HCT116 (cell line): ENCODE measurements around the gene GIN1. TPM values are rescaled to one million over a fixed set of nuclear protein-coding genes. Genes with fewer than 3 reads are reported as not detected.
"Not testable (repeated sequence)": the region's sequence is repeated elsewhere in the genome, so short reads cannot be mapped to it uniquely, and the experiment has no call there.

Source experiments
- ATAC-seq: fragments of 200-7000 bp; cut with Tn5 transposase; 2 replicates; pipeline ENCODE4 v1.9.1; 2020; ENCODE audit warnings: mild to moderate bottlenecking, moderate library complexity
- BruUV-seq: library from RNA; stranded (reverse); fragments of 400-500 nt; replicated peaks from 2 replicates; lab custom pipeline; 2021; lab: Mats Ljungman, UMichigan
- CTCF ChIA-PET: fragments of 300-600 bp; sonication (Branson Sonifier 250); formaldehyde crosslinking; loops from one replicate; lab custom pipeline; 2021; ENCODE audit warnings: antibody characterized with exemption; lab: Charles Lee
- POLR2A ChIA-PET: fragments of 300-600, 350-600 bp; sonication (Branson Sonifier 250); formaldehyde crosslinking; loops from one replicate; lab custom pipeline; 2021; ENCODE audit warnings: antibody characterized with exemption; lab: Charles Lee
- RAD21 ChIA-PET, 2 experiments: fragments of 300-600 bp; sonication (Branson Sonifier 250); formaldehyde crosslinking; loops; one replicate each; lab custom pipeline; 2023; ENCODE audit warnings: low total read pairs in 2 of 2; ENCODE audit not compliant: uncharacterized antibody in 2 of 2, unreplicated experiment in 2 of 2, low non-redundant PET in 1 of 2; lab: Charles Lee
- DNase-seq: peaks from one replicate; pipeline ENCODE4 v3.0.0-alpha.2; 2010; ENCODE audit warnings: low read depth, low spot score
- H2AFZ ChIP-seq: fragments of 200-600 bp; shearing (Covaris generic), sonication (generic); 2 replicates; pipeline ENCODE4 v1.6.1; 2017; ENCODE audit warnings: low read depth, mixed run types, mixed read lengths, antibody characterized with exemption, low read length; ENCODE audit not compliant: poor library complexity, severe bottlenecking
- H3K27ac ChIP-seq: 2 replicates; pipeline ENCODE4 v1.5.1; 2012; ENCODE audit warnings: low read depth, low read length
- H3K27me3 ChIP-seq: fragments of 200-600 bp; sonication (generic); 2 replicates; pipeline ENCODE4 v1.6.1; 2016; ENCODE audit warnings: mixed run types, low read length, mixed read lengths; ENCODE audit not compliant: insufficient read depth
- H3K36me3 ChIP-seq, 2 experiments: fragments of 200-500 bp in 1 of 2; fragments of 200-600 bp in 1 of 2; sonication (Bioruptor generic) in 1 of 2; sonication (generic) in 1 of 2; 2 replicates each; pipeline versions ENCODE4 v1.5.1 to v1.6.1; 2014 to 2016; ENCODE audit warnings: low read length in 2 of 2, inconsistent platforms in 1 of 2, mixed read lengths in 1 of 2, mixed run types in 1 of 2; ENCODE audit not compliant: insufficient read depth in 2 of 2, control insufficient read depth in 1 of 2
- H3K4me1 ChIP-seq, 2 experiments: fragments of 200-600 bp in 1 of 2; sonication (generic) in 1 of 2; 2 replicates each; pipeline versions ENCODE4 v1.5.1 to v1.6.1; 2012 to 2017; ENCODE audit warnings: low read length in 2 of 2, inconsistent platforms in 1 of 2, mild to moderate bottlenecking in 1 of 2, mixed read lengths in 1 of 2, mixed run types in 1 of 2, moderate library complexity in 1 of 2; ENCODE audit not compliant: insufficient read depth in 2 of 2, control insufficient read depth in 1 of 2
- H3K4me2 ChIP-seq: fragments of 200-600 bp; sonication (generic); 2 replicates; pipeline ENCODE4 v1.6.1; 2017; ENCODE audit warnings: mixed run types, low read length, mixed read lengths
- H3K4me3 ChIP-seq, 2 experiments: fragments of 200-600 bp in 1 of 2; sonication (generic) in 1 of 2; replicated peaks in 1 of 2; 2 replicates each; pipeline ENCODE4 v1.5.1; 2011 to 2016; ENCODE audit warnings: low read length in 2 of 2, control low read depth in 1 of 2, low read depth in 1 of 2, mild to moderate bottlenecking in 1 of 2, mixed read lengths in 1 of 2, mixed run types in 1 of 2
- H3K79me2 ChIP-seq: fragments of 200-600 bp; sonication (generic); 2 replicates; pipeline ENCODE4 v1.6.1; 2017; ENCODE audit warnings: mild to moderate bottlenecking, mixed run types, low read length, moderate library complexity, mixed read lengths; ENCODE audit not compliant: insufficient read depth
- H3K9ac ChIP-seq: fragments of 200-600 bp; sonication (generic); 2 replicates; pipeline ENCODE4 v1.6.1; 2016; ENCODE audit warnings: low read length, mixed read lengths
- H3K9me2 ChIP-seq: fragments of 200-600 bp; sonication (generic), shearing (Covaris generic); 2 replicates; pipeline ENCODE4 v1.6.1; 2017; ENCODE audit warnings: mixed run types, mild to moderate bottlenecking, moderate library complexity; ENCODE audit not compliant: insufficient read depth
- H3K9me3 ChIP-seq, 2 experiments: fragments of 200-500 bp in 1 of 2; fragments of 200-600 bp in 1 of 2; sonication (Bioruptor generic) in 1 of 2; sonication (generic) in 1 of 2; 2 replicates each; pipeline ENCODE4 v1.6.1; 2014 to 2017; ENCODE audit warnings: low read length in 2 of 2, mixed read lengths in 2 of 2, inconsistent platforms in 1 of 2, low read depth in 1 of 2, mild to moderate bottlenecking in 1 of 2, mixed run types in 1 of 2, moderate library complexity in 1 of 2; ENCODE audit not compliant: control insufficient read depth in 1 of 2, insufficient read depth in 1 of 2
- H4K20me1 ChIP-seq: fragments of 200-600 bp; sonication (generic), shearing (Covaris generic); 2 replicates; pipeline ENCODE4 v1.6.1; 2017; ENCODE audit warnings: mixed run types, mild to moderate bottlenecking, moderate library complexity; ENCODE audit not compliant: insufficient read depth
- ATF3 ChIP-seq: IDR thresholded peaks from 2 replicates; pipeline ENCODE4 v1.6.1; 2012
- CBX3 ChIP-seq: IDR thresholded peaks from 2 replicates; pipeline ENCODE4 v1.6.1; 2012; ENCODE audit warnings: low read depth
- CEBPB ChIP-seq: IDR thresholded peaks from 2 replicates; pipeline ENCODE4 v1.6.1; 2012; ENCODE audit warnings: low read depth
- EGR1 ChIP-seq: IDR thresholded peaks from 2 replicates; pipeline ENCODE4 v1.6.1; 2012; ENCODE audit warnings: low read depth
- EZH2 ChIP-seq: fragments of 200-600 bp; sonication (generic); IDR thresholded peaks from 2 replicates; pipeline ENCODE4 v1.6.1; 2017; ENCODE audit warnings: antibody characterized with exemption, mixed run types
- EZH2phosphoT487 ChIP-seq: fragments of 200-600 bp; IDR thresholded peaks from 2 replicates; pipeline ENCODE4 v1.6.1; 2018; ENCODE audit warnings: antibody characterized with exemption, borderline replicate concordance
- FOSL1 ChIP-seq: IDR thresholded peaks from 2 replicates; pipeline ENCODE4 v1.6.1; 2012; ENCODE audit warnings: low read depth
- JUND ChIP-seq: IDR thresholded peaks from 2 replicates; pipeline ENCODE4 v1.6.1; 2012
- MAX ChIP-seq: IDR thresholded peaks from 2 replicates; pipeline ENCODE4 v1.6.1; 2012
- POLR2A ChIP-seq: IDR thresholded peaks from 2 replicates; pipeline ENCODE4 v1.7.0; 2011; ENCODE audit warnings: borderline replicate concordance; ENCODE audit not compliant: insufficient read depth, insufficient read length; ENCODE audit errors: extremely low read depth
- POLR2AphosphoS5 ChIP-seq: IDR thresholded peaks from 2 replicates; pipeline ENCODE4 v1.6.1; 2011; ENCODE audit warnings: mild to moderate bottlenecking, low read depth, low read length, moderate library complexity
- RAD21 ChIP-seq: IDR thresholded peaks from 2 replicates; pipeline ENCODE4 v1.6.1; 2012; ENCODE audit warnings: low read depth, mild to moderate bottlenecking
- REST ChIP-seq: IDR thresholded peaks from 2 replicates; pipeline ENCODE4 v1.6.1; 2012; ENCODE audit warnings: low read depth
- SIN3A ChIP-seq: IDR thresholded peaks from 2 replicates; pipeline ENCODE4 v1.6.1; 2012; ENCODE audit warnings: low read depth
- SP1 ChIP-seq: IDR thresholded peaks from 2 replicates; pipeline ENCODE4 v1.6.1; 2012; ENCODE audit warnings: low read depth
- SRF ChIP-seq: IDR thresholded peaks from 2 replicates; pipeline ENCODE4 v1.6.1; 2012; ENCODE audit warnings: low read depth
- TCF7L2 ChIP-seq: IDR thresholded peaks from 2 replicates; pipeline ENCODE4 v1.7.0; 2011; ENCODE audit warnings: borderline replicate concordance, inconsistent platforms; ENCODE audit not compliant: insufficient read depth, insufficient read length; ENCODE audit errors: extremely low read depth
- YY1 ChIP-seq: IDR thresholded peaks from 2 replicates; pipeline ENCODE4 v1.6.1; 2011; ENCODE audit warnings: low read length, low read depth, moderate library complexity, mild to moderate bottlenecking; ENCODE audit not compliant: insufficient replicate concordance; ENCODE audit errors: extremely low read depth
- ZFX ChIP-seq: fragments of 450-650 bp; IDR thresholded peaks from 2 replicates; pipeline ENCODE4 v1.6.1; 2017
- ZNF274 ChIP-seq: fragments of 200-500 bp; sonication (Bioruptor generic); IDR thresholded peaks from 2 replicates; pipeline ENCODE4 v1.6.1; 2014; ENCODE audit warnings: mild to moderate bottlenecking, low read depth, low read length, inconsistent platforms
- intact Hi-C: fragments of 100-400 bp; cut with micrococcal nuclease; formaldehyde crosslinking; loops from 2 replicates; pipeline ENCODE4 v1.10.0; 2022
- total RNA-seq: library from RNA; stranded (reverse); gene quantifications from one replicate; pipeline ENCODE4 v1.2.1, GENCODE V29; 2021; ENCODE audit not compliant: unreplicated experiment

Gene GIN1
- total RNA-seq, 1 experiment from 2014 or later, result 11.0 TPM

GRCh38 chr5:103148213-103148612 lies 28.3 kb upstream of the GIN1 start (continued):
- TF ChIP-seq REST (no peak), SP1 (no peak), YY1 (no peak)

- no peak for ATAC-seq
- ChIA-PET RAD21 (no interaction called here), CTCF (no interaction called here), POLR2A (no interaction called here)
- no peaks in the 10 kb centered on the region for H3K4me1 ChIP-seq
- no peak for DNase-seq
- no peak overlapping the region for H3K9ac ChIP-seq
- no peaks in the 10 kb centered on the region for H3K79me2 ChIP-seq
- no peaks in the 10 kb centered on the region for H3K9me2 ChIP-seq
- no TSS peak for BruUV-seq
- no peak overlapping the region for H2AFZ ChIP-seq
- no peak for TF ChIP-seq EZH2
- TF ChIP-seq SIN3A, result no peak
- TF ChIP-seq ZFX, result no peak
- no peak for TF ChIP-seq SRF
- no peak for TF ChIP-seq ZNF274
- TF ChIP-seq SP1, result no peak
- TF ChIP-seq EZH2phosphoT487, result no peak
- TF ChIP-seq FOSL1, result no peak
- TF ChIP-seq POLR2A, result no peak
- no peak for TF ChIP-seq ATF3
- no peak for TF ChIP-seq YY1
- no peak for TF ChIP-seq POLR2AphosphoS5
- no peak for TF ChIP-seq CEBPB
- no peak for TF ChIP-seq MAX
- no peak for TF ChIP-seq JUND
- no peak for TF ChIP-seq RAD21
- no peak for TF ChIP-seq CBX3
- no peak for TF ChIP-seq TCF7L2
- no peak for TF ChIP-seq EGR1
- H3K27ac ChIP-seq, result no peak overlapping the region
- intact Hi-C loops, result no loop called here
- H3K27me3 ChIP-seq, result no peaks in the 10 kb centered on the region
- H3K36me3 ChIP-seq, result no peaks in the 10 kb centered on the region
- H4K20me1 ChIP-seq, result no peaks in the 10 kb centered on the region
- no peak overlapping the region for H3K4me3 ChIP-seq
- no peaks in the 10 kb centered on the region for H3K9me3 ChIP-seq
- H3K4me2 ChIP-seq, result no peak overlapping the region
These were observed 25.3 kb upstream of the GIN1 start for GRCh38 chr5:103145196-103145595.

GRCh38 chr5:103142132-103142531 lies 22.2 kb upstream of the GIN1 start:
- H3K36me3 ChIP-seq, H3K4me3 ChIP-seq, H3K27ac ChIP-seq, H3K9ac ChIP-seq, H3K79me2 ChIP-seq, H3K27me3 ChIP-seq, H3K4me2 ChIP-seq, intact Hi-C loops, H4K20me1 ChIP-seq, ATAC-seq, H3K4me1 ChIP-seq, DNase-seq, POLR2A ChIA-PET, RAD21 ChIA-PET, H2AFZ ChIP-seq, CTCF ChIA-PET, H3K9me2 ChIP-seq, H3K9me3 ChIP-seq, BruUV-seq: not testable (repeated sequence)
